CD4-positive, alpha-beta T cell treated with Interleukin-21 for 1 hour (primary cell): Measurements from ENCODE around the gene RPL14.
"Not testable (repeated sequence)": the region's sequence is repeated elsewhere in the genome, so short reads cannot be mapped to it uniquely, and the experiment has no call there.

Experiments used
- DNase-seq: peaks from one replicate; pipeline ENCODE4 v3.0.0-alpha.2; 2020

The RPL14 gene

DNA sequence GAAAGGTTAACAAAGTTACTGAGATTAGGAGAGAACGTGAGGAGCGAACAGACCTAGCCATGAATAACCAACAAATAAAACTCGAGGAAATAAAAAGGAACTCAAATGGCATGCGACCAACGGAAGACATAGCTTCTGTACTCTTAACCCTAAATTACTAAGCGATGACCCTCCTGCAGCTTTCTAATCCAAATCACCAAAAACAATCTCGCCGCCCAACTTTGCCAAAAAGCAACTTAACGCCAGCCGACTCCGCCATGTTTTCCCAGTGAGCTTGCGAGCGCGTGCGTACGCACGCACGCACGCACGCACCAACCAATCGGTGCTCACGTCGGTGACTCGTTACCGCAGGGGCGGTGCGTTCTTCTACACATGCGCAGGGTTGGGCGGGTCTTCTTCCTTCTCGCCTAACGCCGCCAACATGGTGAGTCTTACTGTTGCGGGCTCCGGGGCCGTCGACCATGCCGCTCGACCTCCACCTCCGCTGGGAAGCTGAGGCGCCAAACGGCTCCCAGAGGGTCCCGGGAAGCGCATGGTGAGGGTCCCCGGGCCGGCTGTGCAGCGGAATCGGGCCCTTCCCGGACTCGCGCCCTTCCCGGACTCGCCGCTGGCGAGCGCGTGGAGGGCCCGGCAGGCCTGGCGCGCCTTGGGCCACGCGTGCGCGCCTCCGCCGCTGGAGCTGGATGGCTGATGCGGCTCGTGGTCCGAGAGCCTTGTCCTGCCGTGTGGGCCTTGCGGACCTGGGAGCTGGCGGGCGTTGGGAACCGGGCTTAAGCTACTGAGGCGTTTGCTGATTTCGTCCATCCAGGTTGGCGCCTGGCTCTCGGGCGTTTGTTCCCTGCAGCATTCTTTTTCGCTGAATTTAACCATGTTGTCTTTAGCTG lies at the start of gene RPL14:
Gene RPL14 (plus strand): TSS at position 400 of the 884 bp plus-strand sequence. CDS start 133 bp downstream, at position 533.
- peak; percentile 96 for DNase-seq

DNA sequence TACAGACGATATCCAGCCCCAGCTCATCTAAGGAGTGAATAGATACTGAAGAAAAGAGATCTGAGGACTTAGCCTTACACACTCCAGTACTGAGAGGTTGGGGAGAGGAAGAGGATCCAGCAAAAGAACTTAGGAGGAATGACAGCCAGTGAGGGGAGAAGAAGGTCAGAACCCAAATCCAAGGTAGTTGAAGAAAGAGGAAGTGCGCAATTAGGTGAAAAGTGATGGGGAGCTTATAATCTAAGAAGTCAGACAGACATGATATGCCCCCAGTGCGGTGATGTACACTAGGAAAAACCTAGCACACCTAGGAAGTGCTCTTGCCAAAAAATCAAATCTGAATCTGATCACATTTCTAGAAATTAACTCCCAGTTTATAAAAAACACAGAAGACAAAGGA lies 49.5 kb upstream of the RPL14 start:
- DNase-seq: no peak

DNA sequence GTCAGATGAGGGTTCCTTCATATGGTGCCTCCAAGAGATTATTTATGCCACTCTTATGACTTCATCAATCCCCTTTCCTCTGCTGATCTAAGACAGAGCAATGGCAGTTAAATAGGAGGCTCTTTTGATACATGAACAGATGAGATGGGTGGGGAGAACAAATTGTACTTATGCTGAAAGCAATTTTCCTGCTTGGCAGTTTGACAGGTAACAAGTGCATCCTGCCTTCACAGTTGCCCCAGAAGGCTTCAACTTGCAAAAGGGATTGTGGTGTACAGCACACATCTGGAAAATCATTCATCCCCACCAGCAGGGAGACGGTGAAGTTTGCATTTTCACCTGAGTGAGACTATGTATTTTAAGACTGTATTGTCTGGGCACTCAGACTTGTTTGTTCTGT lies 42.9 kb upstream of the RPL14 start:
- DNase-seq: no peak

DNA sequence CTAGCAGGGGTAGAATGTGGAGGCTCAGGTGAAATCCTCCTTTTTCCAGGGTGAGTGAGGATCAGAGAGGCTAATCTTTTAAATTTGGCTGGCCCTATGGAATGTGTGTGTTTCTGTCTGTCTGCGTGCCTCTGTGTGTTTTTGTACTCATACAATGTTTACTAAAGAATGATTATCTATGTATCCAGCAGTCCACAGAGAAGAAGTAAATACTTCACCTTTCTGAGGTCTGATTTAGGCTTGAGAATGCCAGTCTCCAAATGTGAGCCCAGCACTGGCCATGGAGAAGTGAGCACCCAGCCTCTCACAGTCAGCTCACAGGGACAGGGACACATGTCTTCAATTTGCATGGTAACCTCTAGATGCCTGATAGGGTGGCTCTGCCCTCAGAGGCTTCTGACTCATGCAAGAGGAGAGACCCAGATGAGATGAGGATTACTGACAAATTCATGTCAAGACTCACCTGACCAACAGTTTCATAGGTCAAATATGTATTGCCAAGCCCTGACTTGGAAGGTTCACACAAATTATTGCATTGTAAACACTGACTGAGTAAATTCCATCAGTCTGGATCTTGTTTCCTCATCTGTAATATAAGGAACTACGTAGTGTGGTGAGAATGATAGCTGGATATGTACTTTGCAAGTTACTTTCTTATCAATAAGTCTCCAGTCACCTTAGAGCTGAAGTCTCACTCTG lies 39.1 kb upstream of the RPL14 start:
- DNase-seq: no peak

DNA sequence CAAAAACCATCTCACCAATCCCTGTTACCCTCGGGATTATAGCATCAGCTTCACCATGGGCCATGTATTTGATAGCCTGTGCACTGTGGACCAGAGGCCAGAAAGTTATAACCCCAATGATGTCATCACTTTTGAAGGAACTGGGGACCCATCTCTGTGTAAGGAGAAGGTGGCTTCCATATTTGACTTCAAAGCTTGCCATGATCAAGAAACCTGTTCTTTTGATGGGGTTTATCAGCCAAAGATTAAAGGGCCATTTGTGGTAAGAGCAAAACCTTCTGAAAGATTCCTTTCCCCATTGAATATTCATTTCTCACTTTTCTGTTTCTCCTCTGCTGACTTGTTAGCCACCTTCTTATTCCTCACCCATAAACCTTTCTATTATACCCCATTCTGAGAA lies 34.3 kb upstream of the RPL14 start:
- no peak for DNase-seq

DNA sequence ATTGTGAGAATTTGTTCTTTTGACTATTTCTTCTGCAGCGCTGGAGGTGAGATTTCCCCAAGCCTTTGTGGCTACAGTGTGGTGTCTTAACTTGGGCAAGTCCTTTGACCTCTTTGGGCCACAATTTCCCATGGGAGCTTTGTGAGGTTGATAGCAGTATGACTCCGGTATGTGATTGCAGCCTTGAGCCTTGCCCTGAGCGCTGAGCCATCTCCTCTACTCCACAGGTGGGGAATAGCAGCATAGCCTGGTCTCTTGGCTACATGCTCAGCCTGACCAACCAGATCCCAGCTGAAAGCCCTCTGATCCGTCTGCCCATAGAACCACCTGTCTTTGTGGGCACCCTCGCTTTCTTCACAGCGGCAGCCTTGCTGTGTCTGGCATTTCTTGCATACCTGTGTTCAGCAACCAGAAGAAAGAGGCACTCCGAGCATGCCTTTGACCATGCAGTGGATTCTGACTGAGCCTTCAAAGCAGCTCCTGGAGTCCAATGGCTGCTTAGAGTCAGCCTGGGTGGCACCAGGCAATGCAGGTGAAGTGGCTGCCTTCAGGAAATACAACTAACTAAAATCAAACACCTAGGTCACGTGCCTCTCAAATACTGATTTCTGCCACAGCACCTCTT lies 30.0 kb upstream of the RPL14 start:
- DNase-seq: no peak

DNA sequence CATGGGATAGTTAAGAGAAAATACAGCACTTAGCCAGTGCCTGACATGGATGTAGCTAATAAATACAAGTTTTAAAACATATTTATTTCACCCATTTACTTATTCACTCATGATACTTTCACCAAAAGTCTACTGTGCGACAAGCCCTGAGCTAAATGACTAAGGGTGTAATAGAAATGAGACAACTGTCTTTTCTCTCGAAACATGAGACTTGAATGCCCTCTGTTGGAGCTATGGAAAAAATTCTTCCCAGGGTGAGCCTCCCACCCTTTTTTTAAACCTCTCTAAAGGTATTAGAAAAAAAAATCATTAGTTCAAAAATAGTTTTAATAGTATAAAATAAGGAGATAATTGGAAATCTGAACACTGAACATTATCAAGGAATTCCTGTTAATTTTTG lies 24.3 kb upstream of the RPL14 start:
- no peak for DNase-seq

DNA sequence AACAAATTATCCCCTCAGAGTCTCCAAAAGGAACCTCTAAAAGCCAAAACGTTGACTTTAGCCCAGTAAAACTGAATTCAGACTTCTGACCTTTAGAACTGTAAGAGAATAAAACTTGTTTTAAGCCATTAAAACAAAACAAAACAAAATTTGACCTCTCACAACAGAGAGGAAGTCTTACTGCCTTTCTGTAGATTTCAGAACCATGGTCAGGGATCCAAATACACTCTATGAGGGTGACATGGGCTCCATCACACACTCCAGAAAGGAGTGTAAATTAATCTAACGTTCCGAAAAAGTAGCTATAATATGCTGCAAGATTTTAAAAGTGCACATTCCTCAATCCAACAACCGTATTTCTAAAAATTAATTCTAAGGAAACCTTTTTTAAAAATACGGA lies 19.2 kb upstream of the RPL14 start:
- no peak for DNase-seq

DNA sequence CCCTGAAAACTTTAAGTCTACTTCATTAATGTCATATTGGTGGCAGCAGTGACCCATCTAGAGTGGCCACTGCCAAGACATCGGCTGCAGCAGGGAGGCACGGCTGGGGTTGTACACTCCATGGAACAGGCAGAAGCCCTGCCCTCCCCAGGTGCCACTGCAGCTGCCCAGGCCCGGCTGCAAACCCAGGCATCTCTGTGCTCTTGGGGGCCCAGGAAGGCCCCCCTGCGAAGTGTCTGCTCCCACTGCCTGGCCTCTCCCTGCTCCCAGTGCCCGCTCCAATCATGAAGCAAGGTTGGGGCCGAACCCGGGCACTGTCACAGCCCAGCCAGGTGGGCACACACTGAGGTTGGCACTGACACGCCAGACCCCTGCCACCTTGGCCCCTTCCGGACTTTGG lies 12.1 kb upstream of the RPL14 start:
- no peak for DNase-seq

DNA sequence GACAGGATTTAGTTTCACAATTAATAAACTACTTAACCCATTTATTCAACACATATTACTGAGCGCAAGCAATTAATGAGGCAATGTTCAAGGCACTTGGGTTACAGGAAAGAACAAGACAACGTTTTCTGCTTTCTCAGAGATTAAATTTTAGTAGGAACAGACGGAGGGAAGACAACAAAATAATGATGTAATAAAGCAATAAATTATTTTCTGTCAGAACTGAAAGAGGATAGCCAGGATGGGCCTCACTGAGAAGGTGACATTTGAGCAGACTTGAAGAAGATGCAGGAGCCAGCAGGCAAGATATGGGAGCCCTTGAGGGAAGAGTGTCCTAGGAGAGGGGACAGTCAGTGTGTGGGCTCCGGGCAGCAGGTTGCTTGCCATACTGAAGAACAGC lies 11.3 kb upstream of the RPL14 start:
- DNase-seq: no peak

DNA sequence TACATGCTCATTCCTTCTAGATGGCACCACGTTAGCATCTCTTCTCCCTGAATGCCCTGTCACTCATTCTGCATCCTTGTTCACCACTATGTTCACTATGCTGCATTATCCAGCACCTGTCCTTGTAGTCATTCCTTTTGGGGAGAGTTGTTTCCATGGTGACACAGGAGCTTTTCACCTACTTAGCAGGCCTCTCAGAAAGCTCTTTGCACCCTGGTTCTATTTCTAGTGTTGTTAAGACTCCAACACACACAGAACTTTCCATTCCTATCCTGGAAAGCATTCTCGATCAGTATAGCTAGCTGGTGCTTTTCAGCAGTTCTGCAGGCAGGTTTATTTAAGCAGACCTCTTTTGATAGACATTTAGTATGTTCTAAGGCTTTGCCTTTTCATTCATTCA lies 6.7 kb upstream of the RPL14 start:
- no peak for DNase-seq

DNA sequence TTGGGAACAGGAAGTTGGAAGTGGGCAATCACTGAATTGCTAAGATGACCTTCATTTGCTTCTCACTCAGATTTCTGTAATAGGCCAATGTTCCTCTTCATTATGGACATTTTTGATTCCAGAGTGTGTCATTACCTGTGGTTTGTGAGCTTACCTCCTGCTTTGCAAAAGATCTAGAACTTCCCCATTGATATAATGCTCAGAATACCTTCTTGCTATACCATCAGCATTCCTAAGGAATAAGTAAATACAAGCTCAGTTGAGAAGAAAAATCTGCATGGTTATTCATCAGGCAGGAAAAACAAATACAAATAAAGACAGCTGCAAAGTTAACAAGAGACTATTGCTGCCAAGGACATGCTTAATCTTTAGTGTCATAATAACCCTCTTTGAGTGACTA lies 5.6 kb upstream of the RPL14 start:
- DNase-seq: no peak

DNA sequence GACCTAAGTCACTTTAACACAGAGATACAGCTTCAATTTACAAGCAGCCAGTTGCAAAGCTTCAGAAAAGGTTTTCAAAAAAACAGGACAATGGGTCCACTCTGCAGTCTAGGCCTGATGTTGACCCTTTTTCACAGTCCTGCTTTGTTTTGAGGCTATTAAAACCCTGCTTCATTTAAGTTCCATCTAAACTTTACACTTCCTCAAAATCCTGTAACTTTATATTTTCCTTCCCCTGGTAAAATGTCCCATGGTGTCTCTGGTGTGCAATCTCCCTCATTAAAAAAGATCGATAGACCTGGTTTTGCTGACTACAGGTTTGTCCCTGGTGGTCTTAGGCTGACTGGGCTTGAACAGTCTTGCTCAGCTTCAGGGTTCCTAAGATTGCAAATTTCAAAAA lies 5.1 kb upstream of the RPL14 start:
- no peak for DNase-seq

DNA sequence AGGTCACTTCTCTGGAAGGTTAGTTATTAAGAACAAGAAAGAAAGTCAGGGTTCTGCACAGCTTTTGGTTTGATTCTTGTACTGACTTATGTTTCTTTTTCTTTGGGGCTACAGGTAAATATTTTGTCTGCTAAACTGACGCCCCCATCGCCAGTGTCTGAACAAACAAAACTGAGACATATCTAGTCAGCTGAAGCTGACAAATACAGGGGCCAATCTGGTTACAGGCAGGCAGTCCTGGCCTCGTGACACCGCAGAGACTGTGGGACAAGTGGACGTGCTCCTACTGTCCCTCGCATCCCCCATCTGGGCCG lies 4.6 kb upstream of the RPL14 start:
- no peak for DNase-seq

DNA sequence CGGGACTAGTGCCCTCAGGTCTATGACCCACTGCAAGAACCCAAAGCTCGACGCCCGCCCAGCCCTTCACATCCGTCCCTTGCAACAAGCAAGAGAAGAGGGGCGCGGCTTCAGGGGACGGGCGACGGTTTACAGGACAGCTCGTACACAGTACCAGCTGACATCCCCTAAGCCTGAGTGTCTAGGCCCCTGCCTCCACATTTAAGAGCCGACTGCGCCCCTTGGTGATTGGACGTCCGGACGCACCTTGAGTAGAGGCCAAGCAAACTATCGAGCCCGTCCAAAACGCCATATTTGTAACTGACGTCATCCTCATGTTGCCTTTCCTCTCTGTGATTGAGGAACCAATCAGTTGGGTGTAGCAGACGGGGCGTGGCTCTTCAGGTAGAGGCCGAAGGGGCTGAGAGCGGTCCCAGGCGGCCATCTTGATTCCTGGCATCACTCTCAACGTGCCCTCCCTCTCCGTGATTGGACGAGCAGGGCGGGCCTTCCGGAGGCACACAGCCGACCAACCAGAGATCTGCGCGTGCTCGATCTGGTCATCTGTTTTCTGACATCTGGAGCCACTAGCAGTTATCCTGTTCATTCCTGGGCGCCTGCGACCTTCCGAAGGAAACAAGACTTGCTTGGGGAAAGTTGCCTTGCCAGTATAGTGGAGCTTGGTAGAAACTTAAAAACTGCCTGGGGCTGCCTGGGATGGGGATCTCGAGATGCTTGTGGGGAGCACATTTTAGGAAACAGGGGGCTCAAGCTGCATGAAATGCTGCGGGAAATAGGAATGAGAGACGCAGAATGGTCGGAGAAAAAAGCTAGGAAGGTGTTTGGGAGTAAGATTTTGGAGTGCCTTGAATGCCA lies 4.0 kb upstream of the RPL14 start:
- peak; percentile 97 for DNase-seq

DNA sequence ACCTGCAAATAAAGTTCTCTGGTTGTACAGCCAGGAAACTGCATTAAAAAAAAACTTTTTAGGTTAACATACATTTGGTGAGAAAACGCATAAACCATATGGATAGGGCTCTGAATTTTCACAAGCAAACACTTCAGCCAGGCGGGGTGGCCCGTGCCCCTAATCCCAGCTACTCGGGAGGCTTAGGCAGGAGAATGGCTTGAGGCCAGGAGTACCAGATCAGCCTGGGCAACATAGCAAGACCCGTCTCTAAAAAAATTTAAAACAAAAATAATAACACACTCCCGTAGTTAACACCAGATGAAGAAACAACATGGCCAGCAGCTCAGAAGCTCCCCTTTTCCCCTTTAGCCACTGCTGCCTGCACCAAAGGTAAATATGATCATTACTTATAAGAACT lies 3.2 kb upstream of the RPL14 start:
- DNase-seq: no peak

DNA sequence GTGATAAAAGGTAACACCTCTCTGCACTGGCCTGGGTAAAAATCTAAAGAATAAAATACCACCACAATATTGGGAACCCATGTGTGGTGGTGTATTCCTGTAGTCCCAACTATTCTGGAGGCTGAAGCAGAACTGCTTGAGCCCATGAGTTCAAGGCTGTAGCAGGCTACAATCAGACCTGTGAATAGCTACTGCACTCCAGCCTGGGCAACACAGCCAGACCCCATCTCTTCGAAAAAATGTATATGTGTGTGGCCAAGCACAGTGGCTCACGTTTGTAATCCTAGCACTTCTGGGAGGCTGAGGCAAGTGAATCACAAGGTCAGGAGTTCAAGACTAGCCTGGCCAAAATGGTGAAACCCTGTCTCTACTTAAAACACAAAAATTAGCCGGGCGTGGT lies 1.8 kb upstream of the RPL14 start:
- no peak for DNase-seq

DNA sequence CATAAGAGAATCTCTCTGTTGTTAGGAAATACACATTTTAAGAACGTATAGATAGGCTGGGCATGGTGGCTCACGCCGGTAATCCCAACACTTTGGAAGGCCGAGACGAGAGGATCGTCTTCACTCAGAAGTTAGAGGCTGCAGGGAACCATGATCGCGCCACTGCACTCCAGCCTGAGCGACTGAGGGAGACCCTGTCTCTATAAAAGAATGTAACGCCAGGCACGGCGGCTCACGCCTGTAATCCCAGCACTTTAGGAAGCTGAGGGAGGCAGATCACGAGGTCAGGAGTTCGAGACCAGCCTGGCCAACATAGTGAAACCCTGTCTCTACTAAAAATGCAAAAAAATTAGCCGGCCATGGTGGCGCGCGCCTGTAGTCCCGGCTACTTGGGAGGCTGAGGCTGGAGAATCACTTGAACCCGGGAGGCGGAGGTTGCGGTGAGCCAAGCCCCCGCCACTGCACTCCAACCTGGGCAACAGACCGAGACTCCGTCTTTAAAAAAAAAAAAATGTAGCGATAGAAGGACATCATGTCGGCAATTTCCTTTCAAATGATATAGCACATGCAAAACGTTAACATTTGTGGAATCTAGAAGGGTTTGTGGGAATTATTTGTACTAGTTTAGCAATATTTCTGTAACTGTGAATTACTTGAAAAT lies 730 bp upstream of the RPL14 start:
- DNase-seq: no peak

DNA sequence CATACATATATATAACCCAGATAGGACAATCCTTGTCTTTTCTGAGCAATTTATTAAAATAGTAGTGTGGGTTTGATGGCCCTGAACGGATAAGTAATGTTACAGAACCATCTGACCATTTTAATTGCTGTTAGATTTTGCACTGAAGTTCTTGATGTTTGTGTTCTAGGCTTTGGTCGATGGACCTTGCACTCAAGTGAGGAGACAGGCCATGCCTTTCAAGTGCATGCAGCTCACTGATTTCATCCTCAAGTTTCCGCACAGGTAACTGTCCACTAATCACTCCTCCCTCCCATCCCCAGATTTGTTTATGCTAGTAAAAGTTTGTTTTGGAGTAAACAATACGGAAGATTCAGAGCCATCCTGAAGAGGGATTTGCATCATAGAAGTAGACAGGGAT lies 1.3 kb downstream of the RPL14 start:
- DNase-seq: no peak

DNA sequence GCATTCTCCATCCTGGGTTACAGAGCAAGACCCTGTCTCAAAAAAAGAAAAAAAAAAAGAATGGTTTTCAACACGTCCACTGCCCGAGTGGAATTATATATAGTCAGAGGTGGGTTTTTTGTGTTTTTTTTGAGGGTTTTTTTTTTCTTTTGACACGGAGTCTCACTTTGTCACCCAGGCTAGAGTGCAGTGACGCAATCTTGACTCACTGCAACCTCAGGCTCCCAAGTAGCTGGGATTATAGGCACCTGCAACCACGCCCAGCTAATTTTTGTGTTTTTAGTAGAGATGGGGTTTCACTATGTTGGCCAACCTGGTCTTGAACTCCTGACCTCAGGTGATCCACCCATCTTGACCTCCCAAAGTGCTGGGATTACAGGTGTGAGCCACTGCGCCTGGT lies 3.3 kb downstream of the RPL14 start:
- not testable (repeated sequence) for DNase-seq

DNA sequence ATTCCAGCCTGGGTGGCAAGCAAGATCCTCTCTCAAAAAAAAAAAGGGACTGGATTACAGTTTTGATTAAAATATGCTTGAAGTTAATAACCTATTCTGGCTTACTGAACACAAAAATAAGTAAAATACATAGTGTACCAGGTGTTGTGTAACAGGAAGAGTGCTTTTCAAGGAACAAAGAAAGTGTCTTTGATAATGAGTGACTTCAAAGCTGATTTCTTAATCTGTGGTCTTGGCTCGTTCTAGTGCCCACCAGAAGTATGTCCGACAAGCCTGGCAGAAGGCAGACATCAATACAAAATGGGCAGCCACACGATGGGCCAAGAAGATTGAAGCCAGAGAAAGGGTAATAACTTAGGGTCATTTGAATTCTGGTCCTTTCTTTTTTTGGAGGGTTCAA lies 4.0 kb downstream of the RPL14 start:
- no peak for DNase-seq

DNA sequence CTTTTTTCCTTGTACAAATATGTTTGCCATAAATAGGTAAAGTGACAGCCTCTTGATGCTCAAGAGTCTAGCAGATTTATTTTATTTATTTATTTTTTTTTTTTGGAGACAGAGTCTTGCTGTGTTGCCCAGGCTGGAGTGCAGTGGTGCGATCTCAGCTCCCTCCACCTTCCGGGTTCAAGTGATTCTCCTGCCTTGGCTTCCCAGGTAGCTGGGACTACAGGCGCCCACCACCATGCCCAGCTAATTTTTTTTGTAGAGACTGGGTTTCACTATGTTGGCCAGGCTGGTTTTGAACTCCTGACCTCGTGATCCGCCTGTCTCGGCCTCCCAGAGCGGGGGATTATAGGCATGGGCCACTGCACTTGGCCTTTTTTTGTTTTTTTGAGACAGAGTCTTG lies 5.7 kb downstream of the RPL14 start:
- not testable (repeated sequence) for DNase-seq

DNA sequence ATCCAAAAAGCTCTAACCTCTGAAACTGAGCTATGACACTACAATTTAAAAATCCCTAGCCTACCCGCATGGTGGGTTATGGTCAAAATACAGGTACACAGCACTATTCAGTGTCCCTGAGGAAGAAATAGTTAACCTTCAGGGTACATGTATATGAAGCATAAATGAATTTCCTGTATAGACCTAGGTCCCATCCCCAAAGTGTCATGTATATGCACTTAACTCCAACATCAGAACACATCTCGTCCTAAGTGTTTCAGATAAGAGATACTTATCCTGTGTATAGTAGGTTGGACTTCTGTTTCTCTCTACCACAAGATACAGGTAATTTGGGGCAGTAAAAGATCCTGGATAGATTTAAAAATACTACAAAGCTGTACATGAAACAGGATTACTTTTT lies 6.4 kb downstream of the RPL14 start:
- DNase-seq: no peak
